Central memory CD8-positive, alpha-beta T cell (primary cell): ENCODE measurements around the gene FRS3.

ENCODE experiments used
- ATAC-seq: fragments of 150-1000 bp; cut with Tn5 transposase; replicated peaks from 2 replicates; pipeline ENCODE4 v1.10.0; 2022; ENCODE audit warnings: mild to moderate bottlenecking, moderate FRiP score, moderate number of reproducible peaks; ENCODE audit not compliant: poor library complexity, severe bottlenecking; ENCODE audit errors: extremely low read depth
- DNase-seq, 2 donors: peaks; one replicate each; pipeline ENCODE4 v3.0.0; 2021; ENCODE audit warnings: low spot score in 2 of 2
- H3K27ac Mint-ChIP-seq: one replicate; pipeline ENCODE4 v1.8.0; 2022; ENCODE audit warnings: low read depth, mild to moderate bottlenecking, moderate library complexity, mixed read lengths
- H3K27me3 Mint-ChIP-seq: one replicate; pipeline ENCODE4 v1.8.0; 2022; ENCODE audit warnings: mixed read lengths
- H3K36me3 Mint-ChIP-seq: one replicate; pipeline ENCODE4 v1.8.0; 2022; ENCODE audit warnings: mild to moderate bottlenecking, moderate library complexity, mixed read lengths; ENCODE audit not compliant: insufficient read depth
- H3K4me1 Mint-ChIP-seq: one replicate; pipeline ENCODE4 v1.8.0; 2022; ENCODE audit warnings: mixed read lengths
- H3K4me3 Mint-ChIP-seq: one replicate; pipeline ENCODE4 v1.8.0; 2022; ENCODE audit warnings: mild to moderate bottlenecking, moderate library complexity, mixed read lengths
- H3K9me3 Mint-ChIP-seq: one replicate; pipeline ENCODE4 v1.8.0; 2022; ENCODE audit warnings: mixed read lengths

Gene FRS3

GRCh38 chr6:41741625-41742490 is 37.8 kb downstream of the FRS3 start:
- peaks cover 1% of the 10 kb centered on the region for H3K36me3 Mint-ChIP-seq
- H3K4me3 Mint-ChIP-seq, result no peak overlapping the region
- ATAC-seq (no peak), DNase-seq (no peak)
- no peaks in the 10 kb centered on the region for H3K4me1 Mint-ChIP-seq
- no peak overlapping the region for H3K27ac Mint-ChIP-seq
- H3K9me3 Mint-ChIP-seq, result no peaks in the 10 kb centered on the region
- no peaks in the 10 kb centered on the region for H3K27me3 Mint-ChIP-seq

GRCh38 chr6:41740366-41741162 is 39.1 kb downstream of the FRS3 start:
- Mint-ChIP-seq H3K9me3 (no peaks in the 10 kb centered on the region), H3K27ac (no peak overlapping the region), H3K27me3 (no peaks in the 10 kb centered on the region), H3K4me1 (no peaks in the 10 kb centered on the region), H3K4me3 (no peak overlapping the region), H3K36me3 (peaks cover 5% of the 10 kb centered on the region)
- ATAC-seq, result no peak
- DNase-seq, result no peak

- DNase-seq, result no peak
- Mint-ChIP-seq H3K4me1 (no peaks in the 10 kb centered on the region), H3K27me3 (no peaks in the 10 kb centered on the region), H3K4me3 (no peak overlapping the region), H3K9me3 (no peaks in the 10 kb centered on the region), H3K36me3 (peaks cover 8% of the 10 kb centered on the region), H3K27ac (no peak overlapping the region)
- no peak for ATAC-seq
Observed at GRCh38 chr6:41739041-41739440, 40.7 kb downstream of the FRS3 start.

DNA sequence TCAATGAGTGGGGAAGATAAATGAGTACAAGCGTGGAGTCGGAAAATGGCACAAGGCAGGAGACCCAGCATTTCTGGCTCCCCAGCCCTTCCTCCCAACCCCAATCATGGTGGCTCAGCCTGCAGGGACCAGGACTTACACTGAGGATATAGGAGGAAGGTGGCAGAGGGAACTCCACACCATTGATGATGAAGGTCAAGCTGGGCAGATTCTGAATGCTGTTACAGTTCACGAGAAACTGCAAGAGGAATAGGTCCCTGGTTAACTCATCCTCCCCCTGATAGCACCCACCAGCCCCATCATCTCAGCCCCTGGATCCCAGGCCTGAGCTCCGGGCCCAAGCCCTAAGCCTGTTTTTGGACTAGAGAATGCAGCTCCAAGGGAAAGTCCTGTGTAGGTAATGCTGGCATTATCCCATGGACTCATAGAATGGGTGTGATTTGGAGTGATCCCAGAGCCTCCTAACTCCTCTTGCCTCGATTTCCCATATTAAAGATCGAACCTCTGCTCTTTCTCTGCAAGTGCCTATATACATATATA is 42.0 kb downstream of the FRS3 start:
- Mint-ChIP-seq H3K4me3 (no peak overlapping the region), H3K4me1 (peaks cover 10% of the 10 kb centered on the region), H3K36me3 (peaks cover 11% of the 10 kb centered on the region), H3K9me3 (no peaks in the 10 kb centered on the region), H3K27me3 (no peaks in the 10 kb centered on the region), H3K27ac (no peak overlapping the region)
- DNase-seq (no peak), ATAC-seq (no peak)

DNA sequence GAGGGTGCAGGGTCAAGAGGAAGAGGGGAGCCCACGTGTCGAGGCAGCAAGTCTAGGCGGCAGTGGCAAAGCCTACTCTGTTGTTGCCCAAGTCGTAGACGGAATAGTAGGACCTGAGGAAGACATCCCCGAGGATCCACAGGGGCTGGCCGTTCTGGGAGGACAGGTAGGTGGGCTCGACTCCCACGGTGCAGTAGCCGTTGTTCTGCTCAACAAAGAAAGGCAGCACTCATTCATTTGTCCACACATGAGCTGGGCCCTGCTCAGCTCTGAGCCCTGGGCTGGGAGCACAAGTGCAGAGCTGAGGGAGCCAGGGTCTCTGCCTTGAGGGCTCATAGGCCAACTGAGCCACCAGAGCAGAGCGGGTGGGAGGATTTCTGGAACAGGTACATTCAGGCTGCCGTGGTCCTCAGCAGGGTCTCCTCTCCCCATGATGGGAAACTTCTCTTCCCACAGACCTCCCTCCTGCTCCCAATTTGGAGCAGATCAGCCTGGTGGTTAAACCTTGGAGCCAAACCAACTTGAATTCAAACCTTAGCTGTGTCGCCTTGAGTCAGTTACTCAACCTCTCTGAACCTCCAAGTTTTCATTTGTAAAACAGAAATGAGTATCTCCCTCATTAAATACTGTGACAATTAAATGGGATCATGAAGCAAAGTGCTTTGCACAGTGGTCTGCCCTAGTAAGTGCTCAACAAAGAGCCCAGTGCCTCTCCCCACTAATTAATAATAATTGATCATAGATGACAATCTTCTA is 42.7 kb downstream of the FRS3 start:
- Mint-ChIP-seq H3K27me3 (no peaks in the 10 kb centered on the region), H3K27ac (no peak overlapping the region), H3K9me3 (no peaks in the 10 kb centered on the region), H3K36me3 (peaks cover 14% of the 10 kb centered on the region), H3K4me3 (no peak overlapping the region), H3K4me1 (peaks cover 16% of the 10 kb centered on the region)
- DNase-seq, result no peak
- no peak for ATAC-seq

DNA sequence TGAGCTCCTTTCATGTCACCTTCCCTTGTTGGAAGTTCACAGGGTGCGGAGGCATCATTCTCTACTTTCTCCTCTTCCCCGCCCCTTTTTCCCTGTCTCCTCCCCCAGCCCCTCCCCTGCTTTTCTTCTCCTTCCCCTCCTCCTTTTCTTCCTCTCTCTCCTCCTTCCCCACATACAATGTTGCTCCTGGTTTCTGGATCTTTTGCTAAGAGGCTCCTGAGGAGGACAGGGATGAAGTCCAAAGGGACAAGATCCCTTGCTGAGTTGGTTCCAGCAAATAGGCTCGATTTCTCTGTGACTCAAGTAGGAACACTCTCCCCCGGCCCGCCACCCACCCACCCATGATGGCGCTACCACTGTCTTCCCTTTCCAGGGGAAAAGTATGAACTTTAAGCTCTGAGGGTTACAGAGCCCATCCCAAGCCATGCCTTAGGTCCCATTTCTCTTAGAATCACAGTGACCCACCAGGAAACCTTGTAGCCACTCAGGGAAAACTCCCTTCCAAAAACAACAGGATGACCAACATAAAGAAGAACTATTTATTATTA is 43.4 kb downstream of the FRS3 start:
- Mint-ChIP-seq H3K36me3 (peaks cover 17% of the 10 kb centered on the region), H3K27me3 (no peaks in the 10 kb centered on the region), H3K4me3 (peak overlapping the region; percentile 28), H3K9me3 (no peaks in the 10 kb centered on the region), H3K27ac (no peak overlapping the region), H3K4me1 (peaks cover 21% of the 10 kb centered on the region)
- DNase-seq (no peak), ATAC-seq (no peak)

- H3K27ac Mint-ChIP-seq, result no peak within 1 kb of the TSS
- ATAC-seq (peak; percentile 33), DNase-seq (peak; percentile 88 to 93)
- H3K4me3 Mint-ChIP-seq, result peak within 1 kb of the TSS; percentile 28
- no peaks in the 10 kb centered on the region for H3K9me3 Mint-ChIP-seq
- H3K27me3 Mint-ChIP-seq, result no peaks in the 10 kb centered on the region
- H3K4me1 Mint-ChIP-seq, result peaks cover 28% of the 10 kb centered on the region
- peaks cover 17% of the 10 kb centered on the region for H3K36me3 Mint-ChIP-seq
Observed at GRCh38 chr6:41735427-41736185, 44.1 kb downstream of the FRS3 start, which contains the start of gene TFEB. TFEB (minus strand) TSS chr6:41735608; CDS start chr6:41691213, 44,395 bp downstream.

DNA sequence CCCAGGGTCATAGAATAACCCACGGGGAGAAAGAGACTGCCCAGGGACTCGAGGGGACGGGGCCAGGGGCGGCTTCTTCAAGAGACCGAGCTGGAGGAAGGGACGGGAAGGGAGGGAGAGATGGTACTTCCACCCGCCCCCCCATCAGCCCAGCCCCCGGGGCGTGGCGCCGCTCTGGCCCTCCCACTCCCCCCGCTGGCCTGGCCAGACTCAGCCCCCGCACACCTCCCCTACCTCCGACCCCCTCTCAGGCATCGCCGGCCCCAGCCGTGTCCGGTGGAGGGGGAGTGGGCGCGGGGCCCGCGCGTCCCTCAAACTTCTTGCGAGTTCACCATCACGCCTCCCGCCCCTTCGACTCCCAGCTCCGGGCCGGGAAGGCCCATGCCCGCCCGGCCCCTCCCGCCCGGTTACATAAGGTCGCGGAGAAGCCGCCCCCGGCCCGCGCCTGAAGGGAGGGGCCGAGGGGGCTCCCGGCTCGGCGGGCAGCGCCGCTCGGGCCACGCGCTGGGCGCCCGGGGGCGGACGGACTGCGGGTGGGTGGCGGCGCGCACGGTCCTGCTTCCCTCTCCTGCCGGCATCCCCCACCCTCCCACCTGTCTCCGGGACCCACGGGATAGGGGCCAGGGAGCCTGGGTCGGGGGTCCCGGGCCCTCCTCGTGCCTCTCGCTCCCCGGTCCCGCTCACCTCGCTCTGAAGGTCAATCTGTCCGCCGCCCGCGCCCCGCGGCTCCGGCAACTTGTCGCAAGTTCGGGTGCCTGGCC is 44.9 kb downstream of the FRS3 start:
- ATAC-seq (peak; percentile 33), DNase-seq (peak; percentile 47 to 51)
- no peaks in the 10 kb centered on the region for H3K27me3 Mint-ChIP-seq
- no peaks in the 10 kb centered on the region for H3K9me3 Mint-ChIP-seq
- peaks cover 17% of the 10 kb centered on the region for H3K36me3 Mint-ChIP-seq
- peaks cover 35% of the 10 kb centered on the region for H3K4me1 Mint-ChIP-seq
- H3K27ac Mint-ChIP-seq, result no peak overlapping the region
- peak overlapping the region; percentile 28 for H3K4me3 Mint-ChIP-seq

GRCh38 chr6:41733707-41734665 is 45.7 kb downstream of the FRS3 start:
- no peaks in the 10 kb centered on the region for H3K9me3 Mint-ChIP-seq
- H3K4me1 Mint-ChIP-seq, result peaks cover 43% of the 10 kb centered on the region
- peak overlapping the region; percentile 28 for H3K4me3 Mint-ChIP-seq
- peak; percentile 48 to 63 for DNase-seq
- peak overlapping the region; percentile 75 for H3K27ac Mint-ChIP-seq
- peaks cover 20% of the 10 kb centered on the region for H3K36me3 Mint-ChIP-seq
- no peaks in the 10 kb centered on the region for H3K27me3 Mint-ChIP-seq
- peak; percentile 52 for ATAC-seq

GRCh38 chr6:41733360-41733706 is 46.4 kb downstream of the FRS3 start:
- no peaks in the 10 kb centered on the region for H3K9me3 Mint-ChIP-seq
- H3K4me3 Mint-ChIP-seq, result peak overlapping the region; percentile 28
- H3K27me3 Mint-ChIP-seq, result no peaks in the 10 kb centered on the region
- H3K36me3 Mint-ChIP-seq, result peaks cover 21% of the 10 kb centered on the region
- ATAC-seq (no peak), DNase-seq (no peak)
- H3K4me1 Mint-ChIP-seq, result peaks cover 47% of the 10 kb centered on the region
- H3K27ac Mint-ChIP-seq, result peak overlapping the region; percentile 75
